Fibroblast of peridontal ligament (primary cell): Measurements from ENCODE around the gene MED13L.
A peak's percentile ranks its signal among the peaks of the same experiment; 100 is the strongest.
"Not testable (repeated sequence)": the region's sequence is repeated elsewhere in the genome, so short reads cannot be mapped to it uniquely, and the experiment has no call there.

Experiments
- DNase-seq: peaks from one replicate; pipeline ENCODE4 v3.0.0-alpha.2; 2010; ENCODE audit errors: extremely low read depth

MED13L gene

GRCh38 chr12:116055895-116056607 is 221.4 kb downstream of the MED13L start:
- DNase-seq = no peak

- no peak for DNase-seq
Observed at GRCh38 chr12:116054280-116054679, 223.2 kb downstream of the MED13L start.

GRCh38 chr12:116053479-116054200 is 223.9 kb downstream of the MED13L start:
- peak; percentile 77 for DNase-seq

GRCh38 chr12:116050275-116050674 is 227.2 kb downstream of the MED13L start:
- DNase-seq = no peak

GRCh38 chr12:116048879-116049278 is 228.6 kb downstream of the MED13L start:
- no peak for DNase-seq

- DNase-seq = no peak
Observed at GRCh38 chr12:116046039-116046438, 231.5 kb downstream of the MED13L start.

GRCh38 chr12:116045150-116045549 is 232.3 kb downstream of the MED13L start:
- no peak for DNase-seq

- DNase-seq = peak; percentile 41
Observed at GRCh38 chr12:116043659-116044535, 233.6 kb downstream of the MED13L start.

GRCh38 chr12:116040402-116040801 is 237.1 kb downstream of the MED13L start:
- DNase-seq = no peak

- peak; percentile 44 for DNase-seq
Observed at GRCh38 chr12:116039081-116039480, 238.4 kb downstream of the MED13L start.

- no peak for DNase-seq
Observed at GRCh38 chr12:116037941-116038837, 239.3 kb downstream of the MED13L start.

GRCh38 chr12:116033765-116034164 is 243.7 kb downstream of the MED13L start:
- no peak for DNase-seq

- DNase-seq = not testable (repeated sequence)
Observed at GRCh38 chr12:116031624-116032023, 245.9 kb downstream of the MED13L start.

GRCh38 chr12:116028619-116029018 is 248.9 kb downstream of the MED13L start:
- DNase-seq = no peak

- DNase-seq = no peak
Observed at GRCh38 chr12:116027551-116027821, 250.0 kb downstream of the MED13L start.

GRCh38 chr12:116026768-116027550 is 250.5 kb downstream of the MED13L start:
- no peak for DNase-seq

- no peak for DNase-seq
Observed at GRCh38 chr12:116026346-116026745, 251.1 kb downstream of the MED13L start.

- DNase-seq = no peak
Observed at GRCh38 chr12:116024769-116025168, 252.7 kb downstream of the MED13L start.

GRCh38 chr12:116019415-116019814 is 258.1 kb downstream of the MED13L start:
- no peak for DNase-seq

- DNase-seq = peak; percentile 15
Observed at GRCh38 chr12:116018282-116018681, 259.2 kb downstream of the MED13L start.

GRCh38 chr12:116015525-116015924 is 262.0 kb downstream of the MED13L start:
- peak; percentile 84 for DNase-seq
